ENCODE data around the gene MAP10.

MAP10 gene

DNA sequence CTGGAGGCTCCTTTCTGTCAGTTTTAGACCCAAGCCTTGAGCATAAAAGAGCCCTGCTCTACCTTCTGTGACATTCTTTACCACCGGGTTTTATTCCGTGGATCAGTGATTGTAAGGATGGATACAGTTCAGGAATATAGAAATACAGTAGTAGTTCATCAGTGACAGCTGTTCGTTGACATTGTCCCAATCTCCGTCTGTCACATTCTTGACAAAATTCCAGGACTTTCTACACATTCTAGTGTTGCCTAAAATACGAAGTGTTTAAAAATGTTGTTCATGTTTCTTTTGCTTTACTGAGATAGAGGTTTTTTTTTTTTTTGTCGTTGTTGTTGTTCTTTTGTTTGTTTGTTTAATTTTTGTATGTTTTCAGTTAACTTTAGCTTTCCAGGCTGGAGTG, 29.9 kb downstream of the MAP10 start:
- TF ChIP-seq, protein P1, sequence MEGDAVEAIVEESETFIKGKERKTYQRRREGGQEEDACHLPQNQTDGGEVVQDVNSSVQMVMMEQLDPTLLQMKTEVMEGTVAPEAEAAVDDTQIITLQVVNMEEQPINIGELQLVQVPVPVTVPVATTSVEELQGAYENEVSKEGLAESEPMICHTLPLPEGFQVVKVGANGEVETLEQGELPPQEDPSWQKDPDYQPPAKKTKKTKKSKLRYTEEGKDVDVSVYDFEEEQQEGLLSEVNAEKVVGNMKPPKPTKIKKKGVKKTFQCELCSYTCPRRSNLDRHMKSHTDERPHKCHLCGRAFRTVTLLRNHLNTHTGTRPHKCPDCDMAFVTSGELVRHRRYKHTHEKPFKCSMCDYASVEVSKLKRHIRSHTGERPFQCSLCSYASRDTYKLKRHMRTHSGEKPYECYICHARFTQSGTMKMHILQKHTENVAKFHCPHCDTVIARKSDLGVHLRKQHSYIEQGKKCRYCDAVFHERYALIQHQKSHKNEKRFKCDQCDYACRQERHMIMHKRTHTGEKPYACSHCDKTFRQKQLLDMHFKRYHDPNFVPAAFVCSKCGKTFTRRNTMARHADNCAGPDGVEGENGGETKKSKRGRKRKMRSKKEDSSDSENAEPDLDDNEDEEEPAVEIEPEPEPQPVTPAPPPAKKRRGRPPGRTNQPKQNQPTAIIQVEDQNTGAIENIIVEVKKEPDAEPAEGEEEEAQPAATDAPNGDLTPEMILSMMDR (IDR thresholded peaks at IDR 0.05; ENCODE audit: borderline replicate concordance, extremely low read depth, low read length, poor library complexity, severe bottlenecking): no peak
- no peak for TF ChIP-seq EZH2 (IDR thresholded peaks at IDR 0.05; ENCODE audit: borderline replicate concordance, low read depth, low read length, severe bottlenecking)
- Histone ChIP-seq H3K36me3 (ENCODE audit: insufficient read depth, low read length) (no peaks in the 10 kb centered on the region), H3K27ac (ENCODE audit: low read length) (no peak overlapping the region), H4K20me1 (ENCODE audit: insufficient read depth, low read length) (no peaks in the 10 kb centered on the region), H3K4me3 (ENCODE audit: low read depth in 1 of 2, low read length in 2 of 2) (no peak overlapping the region), H3K9me3 (ENCODE audit: insufficient read depth, low read length, severe bottlenecking) (no peaks in the 10 kb centered on the region), H2AFZ (ENCODE audit: low read depth, low read length) (no peak overlapping the region), H3K4me2 (ENCODE audit: insufficient read depth, low read length) (no peak overlapping the region), H3K4me1 (ENCODE audit: insufficient read depth, low read length) (no peaks in the 10 kb centered on the region), H3K9ac (ENCODE audit: low read depth, low read length) (no peak overlapping the region), H3K79me2 (ENCODE audit: insufficient read depth, low read length) (no peaks in the 10 kb centered on the region), H3K27me3 (ENCODE audit: insufficient read depth, low read length, poor library complexity) (no peaks in the 10 kb centered on the region)
- ATAC-seq (ENCODE audit: insufficient read depth, low read depth) (no peak), DNase-seq (no peak)

DNA sequence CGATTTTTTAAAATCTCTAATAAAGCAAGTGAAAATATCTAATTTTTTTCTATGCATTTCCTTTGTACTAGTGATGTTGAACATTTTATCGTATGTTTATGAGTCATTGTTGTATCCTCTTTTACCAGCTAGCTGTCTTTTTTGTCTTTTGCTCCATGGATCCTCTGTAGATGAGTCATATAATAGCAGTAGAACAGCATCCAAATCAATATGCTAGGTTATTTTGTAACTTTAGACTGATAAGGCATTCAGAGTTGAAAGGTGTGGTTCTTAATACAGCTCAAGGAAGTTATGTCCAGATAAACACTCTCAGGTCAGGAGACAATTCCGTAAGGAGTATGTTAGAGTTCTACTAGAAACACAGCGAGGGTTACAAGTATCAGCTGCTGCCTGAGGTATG, 31.9 kb downstream of the MAP10 start:
- H3K36me3 ChIP-seq (ENCODE audit: insufficient read depth, low read length): no peaks in the 10 kb centered on the region

DNA sequence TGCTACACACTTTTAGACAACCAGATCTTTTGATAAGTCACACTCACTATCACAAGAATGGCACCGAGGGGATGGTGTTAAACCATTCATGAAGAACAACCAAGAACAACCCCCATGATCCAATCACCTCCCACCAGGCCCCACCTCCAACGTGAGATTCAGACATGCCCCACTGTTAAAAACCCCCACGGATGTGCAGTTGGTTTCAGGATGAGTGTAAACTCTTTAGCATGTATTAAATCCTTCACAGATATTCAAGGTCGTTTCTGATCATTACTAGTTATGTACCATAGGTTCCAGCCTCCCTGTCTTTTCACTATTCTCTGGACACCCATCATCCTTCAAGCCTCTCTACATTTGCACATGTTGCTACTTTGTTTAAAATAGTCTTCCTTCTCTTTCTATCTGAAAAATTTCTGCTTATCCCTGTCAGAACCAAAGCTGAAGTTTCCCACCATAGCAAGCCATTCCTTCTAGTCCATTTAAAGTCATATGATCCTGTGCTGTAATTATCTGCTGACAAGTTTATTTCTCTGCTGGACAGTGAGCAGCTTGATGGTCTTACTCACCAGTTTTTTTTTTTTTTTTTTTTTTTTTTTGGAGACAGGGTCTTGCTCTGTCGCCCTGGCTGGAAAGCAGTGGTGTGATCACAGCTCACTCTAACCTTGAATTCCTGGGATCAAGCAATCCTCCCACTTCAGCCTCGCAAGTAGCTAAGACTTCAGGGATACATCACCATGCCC, 36.8 kb downstream of the MAP10 start:
- H3K36me3 ChIP-seq (ENCODE audit: insufficient read depth, low read length): no peaks in the 10 kb centered on the region
- TF ChIP-seq EZH2 (IDR thresholded peaks at IDR 0.05; ENCODE audit: borderline replicate concordance, low read depth, low read length, severe bottlenecking): no peak
- TF ChIP-seq, protein P1 (IDR thresholded peaks at IDR 0.05; ENCODE audit: borderline replicate concordance, extremely low read depth, low read length, poor library complexity, severe bottlenecking): no peak
- no peak overlapping the region for H3K4me3 ChIP-seq (ENCODE audit: low read depth in 1 of 2, low read length in 2 of 2)
- no peak overlapping the region for H3K4me2 ChIP-seq (ENCODE audit: insufficient read depth, low read length)
- no peaks in the 10 kb centered on the region for H3K79me2 ChIP-seq (ENCODE audit: insufficient read depth, low read length)
- ATAC-seq (ENCODE audit: insufficient read depth, low read depth): no peak
- H2AFZ ChIP-seq (ENCODE audit: low read depth, low read length): no peak overlapping the region
- DNase-seq: no peak
- H3K9me3 ChIP-seq (ENCODE audit: insufficient read depth, low read length, severe bottlenecking): no peaks in the 10 kb centered on the region
- H3K27ac ChIP-seq (ENCODE audit: low read length): no peak overlapping the region
- H3K9ac ChIP-seq (ENCODE audit: low read depth, low read length): no peak overlapping the region
- no peaks in the 10 kb centered on the region for H3K4me1 ChIP-seq (ENCODE audit: insufficient read depth, low read length)
- H3K27me3 ChIP-seq (ENCODE audit: insufficient read depth, low read length, poor library complexity): no peaks in the 10 kb centered on the region
- H4K20me1 ChIP-seq (ENCODE audit: insufficient read depth, low read length): no peaks in the 10 kb centered on the region

More for the DNA sequence above, 31.9 kb downstream of the MAP10 start:
- no peak overlapping the region for H3K4me3 ChIP-seq (ENCODE audit: low read depth in 1 of 2, low read length in 2 of 2)
- TF ChIP-seq, protein P1 (IDR thresholded peaks at IDR 0.05; ENCODE audit: borderline replicate concordance, extremely low read depth, low read length, poor library complexity, severe bottlenecking): no peak
- no peak for TF ChIP-seq EZH2 (IDR thresholded peaks at IDR 0.05; ENCODE audit: borderline replicate concordance, low read depth, low read length, severe bottlenecking)
- H3K4me2 ChIP-seq (ENCODE audit: insufficient read depth, low read length): no peak overlapping the region
- no peak for ATAC-seq (ENCODE audit: insufficient read depth, low read depth)
- H3K9ac ChIP-seq (ENCODE audit: low read depth, low read length): no peak overlapping the region
- DNase-seq: no peak
- H3K27ac ChIP-seq (ENCODE audit: low read length): no peak overlapping the region
- H3K79me2 ChIP-seq (ENCODE audit: insufficient read depth, low read length): no peaks in the 10 kb centered on the region
- no peaks in the 10 kb centered on the region for H3K27me3 ChIP-seq (ENCODE audit: insufficient read depth, low read length, poor library complexity)
- no peaks in the 10 kb centered on the region for H4K20me1 ChIP-seq (ENCODE audit: insufficient read depth, low read length)
- H2AFZ ChIP-seq (ENCODE audit: low read depth, low read length): no peak overlapping the region
- no peaks in the 10 kb centered on the region for H3K9me3 ChIP-seq (ENCODE audit: insufficient read depth, low read length, severe bottlenecking)
- H3K4me1 ChIP-seq (ENCODE audit: insufficient read depth, low read length): no peaks in the 10 kb centered on the region

Data from DND-41 (cell line).